Measurements from ENCODE around the gene OGFOD3.
A peak's percentile ranks its signal among the peaks of the same experiment; 100 is the strongest.
"Not testable (repeated sequence)": the region's sequence is repeated elsewhere in the genome, so short reads cannot be mapped to it uniquely, and the experiment has no call there.

OGFOD3 gene

GRCh38 chr17:82418001-82418986 lies at the start of gene OGFOD3, which contains the start of gene HEXD:
Gene OGFOD3 (minus strand): TSS chr17:82418586. CDS start chr17:82418485, 101 bp downstream.
Gene HEXD (plus strand): TSS chr17:82418347. CDS start chr17:82419800, 1,453 bp downstream.
- TF ChIP-seq JUND (IDR thresholded peaks at IDR 0.05; ENCODE audit: low read depth), result no peak
- peak; percentile 95 for DNase-seq (ENCODE audit: low read depth in 1 of 2, low spot score in 1 of 2)
- in situ Hi-C loops (cut with HindIII; ENCODE audit: low pct_unique_long_range_greater_than_20kb, low sequenced_read_pairs), result loop anchor here (10.0 kb wide), 1 partner anchor 73 kb away; no protein-coding TSS in a partner anchor

GRCh38 chr17:82465023-82465603 lies 46.7 kb upstream of the OGFOD3 start:
- TF ChIP-seq JUND (IDR thresholded peaks at IDR 0.05; ENCODE audit: low read depth), result no peak
- in situ Hi-C loops (cut with HindIII; ENCODE audit: low pct_unique_long_range_greater_than_20kb, low sequenced_read_pairs), result no loop called here
- DNase-seq (ENCODE audit: low read depth in 1 of 2, low spot score in 1 of 2), result no peak

GRCh38 chr17:82464567-82464929 lies 46.2 kb upstream of the OGFOD3 start:
- DNase-seq (ENCODE audit: low read depth in 1 of 2, low spot score in 1 of 2), result no peak
- in situ Hi-C loops (cut with HindIII; ENCODE audit: low pct_unique_long_range_greater_than_20kb, low sequenced_read_pairs), result no loop called here
- no peak for TF ChIP-seq JUND (IDR thresholded peaks at IDR 0.05; ENCODE audit: low read depth)

- no peak for DNase-seq (ENCODE audit: low read depth in 1 of 2, low spot score in 1 of 2)
- in situ Hi-C loops (cut with HindIII; ENCODE audit: low pct_unique_long_range_greater_than_20kb, low sequenced_read_pairs), result no loop called here
- TF ChIP-seq JUND (IDR thresholded peaks at IDR 0.05; ENCODE audit: low read depth), result no peak
Observed at GRCh38 chr17:82463925-82464566, 45.7 kb upstream of the OGFOD3 start.

GRCh38 chr17:82463391-82463790 lies 45.0 kb upstream of the OGFOD3 start:
- DNase-seq (ENCODE audit: low read depth in 1 of 2, low spot score in 1 of 2), result no peak
- in situ Hi-C loops (cut with HindIII; ENCODE audit: low pct_unique_long_range_greater_than_20kb, low sequenced_read_pairs), result no loop called here
- TF ChIP-seq JUND (IDR thresholded peaks at IDR 0.05; ENCODE audit: low read depth), result no peak

- in situ Hi-C loops (cut with HindIII; ENCODE audit: low pct_unique_long_range_greater_than_20kb, low sequenced_read_pairs), result no loop called here
- TF ChIP-seq JUND (IDR thresholded peaks at IDR 0.05; ENCODE audit: low read depth), result no peak
- no peak for DNase-seq (ENCODE audit: low read depth in 1 of 2, low spot score in 1 of 2)
Observed at GRCh38 chr17:82461827-82462524, 43.6 kb upstream of the OGFOD3 start.

- DNase-seq (ENCODE audit: low read depth in 1 of 2, low spot score in 1 of 2); in situ Hi-C loops (cut with HindIII; ENCODE audit: low pct_unique_long_range_greater_than_20kb, low sequenced_read_pairs): not testable (repeated sequence)
Observed at GRCh38 chr17:82459936-82460335, 41.5 kb upstream of the OGFOD3 start.

GRCh38 chr17:82458885-82459424 lies 40.6 kb upstream of the OGFOD3 start:
- in situ Hi-C loops (cut with HindIII; ENCODE audit: low pct_unique_long_range_greater_than_20kb, low sequenced_read_pairs), result no loop called here
- no peak for TF ChIP-seq JUND (IDR thresholded peaks at IDR 0.05; ENCODE audit: low read depth)
- peak in 1 of 2 experiments; percentile 39 for DNase-seq (ENCODE audit: low read depth in 1 of 2, low spot score in 1 of 2)

- in situ Hi-C loops (cut with HindIII; ENCODE audit: low pct_unique_long_range_greater_than_20kb, low sequenced_read_pairs), result no loop called here
- no peak for TF ChIP-seq JUND (IDR thresholded peaks at IDR 0.05; ENCODE audit: low read depth)
- DNase-seq (ENCODE audit: low read depth in 1 of 2, low spot score in 1 of 2), result peak; percentile 100
Observed at GRCh38 chr17:82458179-82458884, 39.9 kb upstream of the OGFOD3 start, which contains the start of gene NARF. Gene NARF (plus strand): TSS chr17:82458741. CDS start chr17:82458804, 63 bp downstream.

GRCh38 chr17:82457929-82458178 lies 39.5 kb upstream of the OGFOD3 start:
- in situ Hi-C loops (cut with HindIII; ENCODE audit: low pct_unique_long_range_greater_than_20kb, low sequenced_read_pairs), result no loop called here
- peak in 1 of 2 experiments; percentile 90 for DNase-seq (ENCODE audit: low read depth in 1 of 2, low spot score in 1 of 2)
- no peak for TF ChIP-seq JUND (IDR thresholded peaks at IDR 0.05; ENCODE audit: low read depth)

GRCh38 chr17:82457073-82457928 lies 38.9 kb upstream of the OGFOD3 start:
- DNase-seq (ENCODE audit: low read depth in 1 of 2, low spot score in 1 of 2), result no peak
- no peak for TF ChIP-seq JUND (IDR thresholded peaks at IDR 0.05; ENCODE audit: low read depth)
- in situ Hi-C loops (cut with HindIII; ENCODE audit: low pct_unique_long_range_greater_than_20kb, low sequenced_read_pairs), result no loop called here

GRCh38 chr17:82453706-82454105 lies 35.3 kb upstream of the OGFOD3 start:
- DNase-seq (ENCODE audit: low read depth in 1 of 2, low spot score in 1 of 2); in situ Hi-C loops (cut with HindIII; ENCODE audit: low pct_unique_long_range_greater_than_20kb, low sequenced_read_pairs): not testable (repeated sequence)

- DNase-seq (ENCODE audit: low read depth in 1 of 2, low spot score in 1 of 2); in situ Hi-C loops (cut with HindIII; ENCODE audit: low pct_unique_long_range_greater_than_20kb, low sequenced_read_pairs): not testable (repeated sequence)
Observed at GRCh38 chr17:82453151-82453550, 34.8 kb upstream of the OGFOD3 start.
